H9 (cell line): ENCODE data around the gene MAPKAPK3. TPM values are rescaled to one million over a fixed set of nuclear protein-coding genes. Genes with fewer than 3 reads are reported as not detected.

Experiments used
- DNase-seq: peaks from one replicate; pipeline ENCODE4 v3.0.0-alpha.2; 2017
- H2AFZ ChIP-seq: one replicate; pipeline ENCODE4 v1.6.1; 2013; ENCODE audit warnings: mild to moderate bottlenecking, low read length, control low read depth, moderate library complexity
- H2AK5ac ChIP-seq: 2 replicates; pipeline ENCODE4 v1.6.1; 2013; ENCODE audit warnings: low read length, control low read depth, mixed read lengths; ENCODE audit not compliant: insufficient read length
- H2BK120ac ChIP-seq: one replicate; pipeline ENCODE4 v1.6.1; 2013; ENCODE audit warnings: low read depth, mild to moderate bottlenecking, low read length, control low read depth, inconsistent platforms; ENCODE audit not compliant: poor library complexity, severe bottlenecking
- H2BK12ac ChIP-seq: 2 replicates; pipeline ENCODE4 v1.6.1; 2013; ENCODE audit warnings: low read length, control low read depth, mixed read lengths, low read depth; ENCODE audit not compliant: insufficient read length
- H2BK15ac ChIP-seq: 2 replicates; pipeline ENCODE4 v1.6.1; 2013; ENCODE audit warnings: low read depth, low read length, control low read depth
- H2BK20ac ChIP-seq: one replicate; pipeline ENCODE4 v1.6.1; 2013; ENCODE audit warnings: low read depth, mild to moderate bottlenecking, low read length, control low read depth, inconsistent platforms; ENCODE audit not compliant: poor library complexity, severe bottlenecking
- H2BK5ac ChIP-seq: 2 replicates; pipeline ENCODE4 v1.6.1; 2013; ENCODE audit warnings: low read length, control low read depth, mixed read lengths; ENCODE audit not compliant: insufficient read length
- H3K14ac ChIP-seq: 2 replicates; pipeline ENCODE4 v1.6.1; 2013; ENCODE audit warnings: low read length, control low read depth; ENCODE audit not compliant: insufficient read depth
- H3K18ac ChIP-seq: 2 replicates; pipeline ENCODE4 v1.6.1; 2013; ENCODE audit warnings: low read depth, mild to moderate bottlenecking, mixed read lengths, low read length, control low read depth; ENCODE audit not compliant: insufficient read length
- H3K23ac ChIP-seq: 2 replicates; pipeline ENCODE4 v1.6.1; 2013; ENCODE audit warnings: low read length, control low read depth, mixed read lengths, low read depth; ENCODE audit not compliant: insufficient read length
- H3K23me2 ChIP-seq: 2 replicates; pipeline ENCODE4 v1.6.1; 2013; ENCODE audit warnings: low read depth, mild to moderate bottlenecking, mixed read lengths, low read length, control low read depth; ENCODE audit not compliant: insufficient read length, poor library complexity, severe bottlenecking
- H3K27ac ChIP-seq: 2 replicates; pipeline ENCODE4 v1.5.1; 2013; ENCODE audit warnings: low read length, control low read depth, mixed read lengths, low read depth; ENCODE audit not compliant: insufficient read length
- H3K27me3 ChIP-seq: 2 replicates; pipeline ENCODE4 v1.6.1; 2013; ENCODE audit warnings: low read length, control low read depth, inconsistent platforms; ENCODE audit not compliant: insufficient read depth
- H3K4ac ChIP-seq: 2 replicates; pipeline ENCODE4 v1.6.1; 2013; ENCODE audit warnings: low read depth, mild to moderate bottlenecking, control low read depth, inconsistent platforms, low read length, moderate library complexity
- H3K4me1 ChIP-seq: 2 replicates; pipeline ENCODE4 v1.6.1; 2013; ENCODE audit warnings: low read length, control low read depth, inconsistent platforms; ENCODE audit not compliant: insufficient read depth
- H3K4me2 ChIP-seq: 2 replicates; pipeline ENCODE4 v1.6.1; 2013; ENCODE audit warnings: low read length, control low read depth, mixed read lengths; ENCODE audit not compliant: insufficient read length, insufficient read depth
- H3K56ac ChIP-seq: 2 replicates; pipeline ENCODE4 v1.6.1; 2013; ENCODE audit warnings: low read depth, mild to moderate bottlenecking, mixed read lengths, low read length, control low read depth; ENCODE audit not compliant: insufficient read length
- H3K79me1 ChIP-seq: 2 replicates; pipeline ENCODE4 v1.6.1; 2013; ENCODE audit warnings: low read depth, mild to moderate bottlenecking, moderate library complexity, low read length, control low read depth, inconsistent platforms; ENCODE audit not compliant: insufficient read depth, poor library complexity, severe bottlenecking
- H3K79me2 ChIP-seq: 2 replicates; pipeline ENCODE4 v1.6.1; 2013; ENCODE audit warnings: low read length, control low read depth, inconsistent platforms; ENCODE audit not compliant: insufficient read depth
- H3K9ac ChIP-seq: 2 replicates; pipeline ENCODE4 v1.6.1; 2013; ENCODE audit warnings: low read length, control low read depth, mixed read lengths; ENCODE audit not compliant: insufficient read length; ENCODE audit errors: extremely low read depth
- H3K9me3 ChIP-seq: one replicate; pipeline ENCODE4 v1.6.1; 2013; ENCODE audit warnings: low read depth, low read length, inconsistent platforms; ENCODE audit not compliant: control insufficient read depth
- H3T11ph ChIP-seq: one replicate; pipeline ENCODE4 v1.6.1; 2013; ENCODE audit warnings: mild to moderate bottlenecking, low read length, control low read depth, inconsistent platforms
- H4K20me1 ChIP-seq: one replicate; pipeline ENCODE4 v1.6.1; 2013; ENCODE audit not compliant: control insufficient read depth, insufficient read length, insufficient read depth
- H4K5ac ChIP-seq: 2 replicates; pipeline ENCODE4 v1.6.1; 2013; ENCODE audit warnings: low read depth, mild to moderate bottlenecking, mixed read lengths, low read length, control low read depth; ENCODE audit not compliant: insufficient read length
- H4K8ac ChIP-seq: replicated peaks from 2 replicates; pipeline ENCODE4 v1.6.1; 2013; ENCODE audit warnings: low read length, control low read depth, mixed read lengths, low read depth; ENCODE audit not compliant: insufficient read length
- H4K91ac ChIP-seq: 2 replicates; pipeline ENCODE4 v1.6.1; 2013; ENCODE audit warnings: low read depth, mild to moderate bottlenecking, moderate library complexity, mixed read lengths, low read length, control low read depth; ENCODE audit not compliant: insufficient read length
- H3K27ac Mint-ChIP-seq, 3 experiments: 2 replicates in 2 of 3; 3 replicates in 1 of 3; pipeline ENCODE4 v1.8.0; 2020 to 2021; ENCODE audit warnings: mixed read lengths in 3 of 3, mild to moderate bottlenecking in 1 of 3, moderate library complexity in 1 of 3
- H3K27me3 Mint-ChIP-seq: 2 replicates; pipeline ENCODE4 v1.8.0; 2021; ENCODE audit warnings: low read depth, mild to moderate bottlenecking, moderate library complexity, mixed read lengths
- H3K36me3 Mint-ChIP-seq, 3 experiments: 2 replicates in 2 of 3; 3 replicates in 1 of 3; pipeline ENCODE4 v1.8.0; 2020 to 2021; ENCODE audit warnings: low read depth in 3 of 3, mixed read lengths in 3 of 3; ENCODE audit not compliant: insufficient read depth in 1 of 3
- H3K4me1 Mint-ChIP-seq, 2 experiments: 2 replicates each; pipeline ENCODE4 v1.8.0; 2020; ENCODE audit warnings: mixed read lengths in 2 of 2
- H3K4me3 Mint-ChIP-seq, 2 experiments: 2 replicates in 1 of 2; 3 replicates in 1 of 2; pipeline ENCODE4 v1.8.0; 2020 to 2021; ENCODE audit warnings: mild to moderate bottlenecking in 2 of 2, mixed read lengths in 2 of 2, moderate library complexity in 1 of 2
- H3K9me3 Mint-ChIP-seq, 2 experiments: 2 replicates in 1 of 2; 3 replicates in 1 of 2; pipeline ENCODE4 v1.8.0; 2020; ENCODE audit warnings: mild to moderate bottlenecking in 2 of 2, mixed read lengths in 2 of 2, moderate library complexity in 1 of 2
- CTCF ChIP-seq: fragments of 200-600 bp; sonication (generic); conservative IDR thresholded peaks from 3 replicates; pipeline ENCODE4 v1.8.0; 2021; ENCODE audit warnings: antibody characterized with exemption, mild to moderate bottlenecking
- WGBS: extraction: QIAGEN DNeasy Blood & Tissue Kit; methylation state at CpG from one replicate; pipeline ENCODE4 v1.1.7; 2013; ENCODE audit warnings: missing lambda C conversion rate, low lambda C conversion rate, mixed read lengths; ENCODE audit not compliant: insufficient read length; ENCODE audit errors: extremely low coverage; 5-methylcytosine and 5-hydroxymethylcytosine counted together
- total RNA-seq: library from RNA; stranded (reverse); gene quantifications from 2 replicates; pipeline ENCODE4 v1.2.1, GENCODE V29; 2021

The MAPKAPK3 gene
- total RNA-seq, 1 experiment from 2014 or later: 57.9 TPM

- Histone ChIP-seq H3K4ac (no peak overlapping the region), H3K79me2 (no peaks in the 10 kb centered on the region), H3K9ac (no peak overlapping the region), H3K27ac (no peak overlapping the region), H3K9me3 (no peaks in the 10 kb centered on the region), H3K4me2 (no peak overlapping the region), H2BK15ac (no peak overlapping the region), H4K91ac (no peak overlapping the region), H4K20me1 (no peaks in the 10 kb centered on the region), H2BK120ac (no peak overlapping the region), H3K23ac (no peak overlapping the region), H2AK5ac (no peak overlapping the region), H3K4me1 (no peaks in the 10 kb centered on the region), H2BK20ac (no peak overlapping the region), H3T11ph (no peak overlapping the region), H3K79me1 (no peaks in the 10 kb centered on the region), H3K27me3 (no peaks in the 10 kb centered on the region), H2AFZ (no peak overlapping the region), H4K5ac (no peak overlapping the region), H3K56ac (no peak overlapping the region), H3K18ac (no peak overlapping the region), H2BK5ac (no peak overlapping the region), H4K8ac (no peak overlapping the region), H2BK12ac (no peak overlapping the region), H3K14ac (no peak overlapping the region), H3K23me2 (no peaks in the 10 kb centered on the region)
- Mint-ChIP-seq H3K36me3 (peaks cover 0 to 1% (median 0%) of the 10 kb centered on the region in 3 experiments; a peak in 1 of 7 replicates), H3K27me3 (peaks cover 4% of the 10 kb centered on the region), H3K27ac (no peak overlapping the region), H3K9me3 (no peaks in the 10 kb centered on the region), H3K4me1 (no peaks in the 10 kb centered on the region), H3K4me3 (no peak overlapping the region)
- TF ChIP-seq CTCF: no peak
- DNase-seq: no peak
- WGBS: no CpG with 5 or more reads among the region's 4 CpGs
Measured at GRCh38 chr3:50603261-50604109, 13.5 kb upstream of the MAPKAPK3 start.
